Activated CD4-positive, alpha-beta memory T cell treated with anti-CD3 and anti-CD28 coated beads, Interleukin-2, amount 10 ng/mL, durations not matched to agents 7 days and 5 days (primary cell): ENCODE results near the gene GOLGA1. TPM values are rescaled to one million over a fixed set of nuclear protein-coding genes. Genes with fewer than 3 reads are reported as not detected.
A peak's percentile ranks its signal among the peaks of the same experiment; 100 is the strongest.
"Not testable (repeated sequence)": the region's sequence is repeated elsewhere in the genome, so short reads cannot be mapped to it uniquely, and the experiment has no call there.

Experiments
- CTCF ChIA-PET: fragments of 350-600 bp; sonication (Branson Sonifier 250); formaldehyde crosslinking; loops from one replicate; lab custom pipeline; 2021; ENCODE audit warnings: antibody characterized with exemption, inconsistent platforms; lab: Charles Lee
- POLR2A ChIA-PET: fragments of 350-600 bp; sonication (Branson Sonifier 250); formaldehyde crosslinking; loops from one replicate; lab custom pipeline; 2021; ENCODE audit warnings: antibody characterized with exemption; lab: Charles Lee
- DNase-seq: peaks from one replicate; pipeline ENCODE4 v3.0.0-alpha.2; 2020
- H3K27ac Mint-ChIP-seq: one replicate; pipeline ENCODE4 v1.8.0; 2021; ENCODE audit warnings: mild to moderate bottlenecking, mixed read lengths
- H3K27me3 Mint-ChIP-seq: one replicate; pipeline ENCODE4 v1.8.0; 2021; ENCODE audit warnings: mixed read lengths
- H3K36me3 Mint-ChIP-seq: one replicate; pipeline ENCODE4 v1.8.0; 2021; ENCODE audit warnings: low read depth, mixed read lengths
- H3K4me1 Mint-ChIP-seq: one replicate; pipeline ENCODE4 v1.8.0; 2021; ENCODE audit warnings: mixed read lengths
- H3K4me3 Mint-ChIP-seq: one replicate; pipeline ENCODE4 v1.8.0; 2021; ENCODE audit warnings: mild to moderate bottlenecking, mixed read lengths
- H3K9me3 Mint-ChIP-seq: one replicate; pipeline ENCODE4 v1.8.0; 2021; ENCODE audit warnings: mixed read lengths
- total RNA-seq, 2 experiments: library from RNA; stranded (reverse); gene quantifications; one replicate each; pipeline ENCODE4 v1.2.3, GENCODE V29; 2021

GOLGA1 gene
- 10 to 100 TPM; 18.0 to 19.7 TPM for total RNA-seq

GRCh38 chr9:124940894-124941678 lies at the start of gene GOLGA1:
TSS of gene GOLGA1 (minus strand) at chr9:124941083. CDS start at chr9:124938711, 2,372 bp downstream.
- ChIA-PET POLR2A (interaction anchor here (0.8 to 2.2 kb wide), 16 partner anchors 9 to 321 kb away, joined by 3 to 29 read pairs (median 7); partner anchors contain the start of genes ARPC5L, HSPA5, PPP6C and RPL35), CTCF (interaction anchor here (1.0 to 1.6 kb wide), 3 partner anchors 13 to 202 kb away, joined by 3 to 11 read pairs (median 4); partner anchors contain the start of gene SCAI)
- Mint-ChIP-seq H3K4me1 (peaks cover 31% of the 10 kb centered on the region), H3K9me3 (no peaks in the 10 kb centered on the region), H3K27me3 (no peaks in the 10 kb centered on the region), H3K4me3 (peak within 1 kb of the TSS; percentile 97), H3K36me3 (peaks cover 31% of the 10 kb centered on the region), H3K27ac (peak within 1 kb of the TSS; percentile 97)
- peak; percentile 94 for DNase-seq

GRCh38 chr9:124983698-124984097 lies 42.8 kb upstream of the GOLGA1 start:
- ChIA-PET POLR2A (no interaction called here), CTCF (no interaction called here)
- H3K36me3 Mint-ChIP-seq: peaks cover 3% of the 10 kb centered on the region
- no peaks in the 10 kb centered on the region for H3K27me3 Mint-ChIP-seq
- H3K27ac Mint-ChIP-seq: no peak overlapping the region
- H3K4me1 Mint-ChIP-seq: no peaks in the 10 kb centered on the region
- DNase-seq: no peak
- no peaks in the 10 kb centered on the region for H3K9me3 Mint-ChIP-seq
- H3K4me3 Mint-ChIP-seq: no peak overlapping the region

GRCh38 chr9:124980431-124980830 lies 39.5 kb upstream of the GOLGA1 start:
- CTCF ChIA-PET: interaction anchor here (1.5 kb wide), 1 partner anchor 11 kb away, joined by 4 read pairs; no protein-coding TSS in a partner anchor
- peaks cover 3% of the 10 kb centered on the region for H3K36me3 Mint-ChIP-seq
- no peaks in the 10 kb centered on the region for H3K4me1 Mint-ChIP-seq
- POLR2A ChIA-PET: no interaction called here
- no peak for DNase-seq
- no peak overlapping the region for H3K27ac Mint-ChIP-seq
- no peaks in the 10 kb centered on the region for H3K27me3 Mint-ChIP-seq
- H3K9me3 Mint-ChIP-seq: no peaks in the 10 kb centered on the region
- no peak overlapping the region for H3K4me3 Mint-ChIP-seq

GRCh38 chr9:124975131-124975530 lies 34.2 kb upstream of the GOLGA1 start:
- Mint-ChIP-seq H3K27ac (no peak overlapping the region), H3K9me3 (no peaks in the 10 kb centered on the region), H3K27me3 (no peaks in the 10 kb centered on the region), H3K36me3 (peaks cover 13% of the 10 kb centered on the region), H3K4me3 (no peak overlapping the region), H3K4me1 (peaks cover 3% of the 10 kb centered on the region)
- ChIA-PET CTCF (no interaction called here), POLR2A (no interaction called here)
- no peak for DNase-seq

- H3K9me3 Mint-ChIP-seq: no peaks in the 10 kb centered on the region
- peaks cover 3% of the 10 kb centered on the region for H3K4me1 Mint-ChIP-seq
- peaks cover 13% of the 10 kb centered on the region for H3K36me3 Mint-ChIP-seq
- no peak overlapping the region for H3K4me3 Mint-ChIP-seq
- H3K27me3 Mint-ChIP-seq: no peaks in the 10 kb centered on the region
- POLR2A ChIA-PET: no interaction called here
- DNase-seq: no peak
- CTCF ChIA-PET: interaction anchor here (0.7 kb wide), 1 partner anchor 209 kb away, joined by 4 read pairs; no protein-coding TSS in a partner anchor
- no peak overlapping the region for H3K27ac Mint-ChIP-seq
Measured at GRCh38 chr9:124973807-124974206, 32.9 kb upstream of the GOLGA1 start.

- Mint-ChIP-seq H3K27me3 (no peaks in the 10 kb centered on the region), H3K36me3 (peaks cover 13% of the 10 kb centered on the region), H3K4me3 (no peak overlapping the region), H3K4me1 (peaks cover 4% of the 10 kb centered on the region), H3K27ac (no peak overlapping the region), H3K9me3 (no peaks in the 10 kb centered on the region)
- DNase-seq: no peak
- CTCF ChIA-PET: no interaction called here
- POLR2A ChIA-PET: no interaction called here
Measured at GRCh38 chr9:124972241-124972770, 31.4 kb upstream of the GOLGA1 start.

- ChIA-PET CTCF (interaction anchor here (0.7 to 1.6 kb wide), 2 partner anchors 12 to 324 kb away, joined by 4 to 5 read pairs; no protein-coding TSS in a partner anchor), POLR2A (no interaction called here)
- Mint-ChIP-seq H3K27ac (no peak overlapping the region), H3K4me3 (no peak overlapping the region), H3K4me1 (peaks cover 22% of the 10 kb centered on the region), H3K36me3 (peaks cover 16% of the 10 kb centered on the region), H3K27me3 (no peaks in the 10 kb centered on the region), H3K9me3 (no peaks in the 10 kb centered on the region)
- no peak for DNase-seq
Measured at GRCh38 chr9:124969401-124969800, 28.5 kb upstream of the GOLGA1 start.

GRCh38 chr9:124968238-124968637 lies 27.4 kb upstream of the GOLGA1 start:
- ChIA-PET CTCF (no interaction called here), POLR2A (no interaction called here)
- H3K27me3 Mint-ChIP-seq: no peaks in the 10 kb centered on the region
- H3K4me1 Mint-ChIP-seq: peaks cover 29% of the 10 kb centered on the region
- DNase-seq: no peak
- H3K27ac Mint-ChIP-seq: no peak overlapping the region
- no peak overlapping the region for H3K4me3 Mint-ChIP-seq
- H3K9me3 Mint-ChIP-seq: no peaks in the 10 kb centered on the region
- H3K36me3 Mint-ChIP-seq: peaks cover 11% of the 10 kb centered on the region

GRCh38 chr9:124965775-124966568 lies 25.1 kb upstream of the GOLGA1 start:
- ChIA-PET CTCF (interaction anchor here (0.7 kb wide), 1 partner anchor 58 kb away, joined by 3 read pairs; no protein-coding TSS in a partner anchor), POLR2A (interaction anchor here (0.6 to 2.4 kb wide), 8 partner anchors 16 to 275 kb away, joined by 3 to 20 read pairs (median 4); partner anchors contain the start of genes ARPC5L, GOLGA1, HSPA5 and RPL35)
- not testable (repeated sequence) for H3K27me3 Mint-ChIP-seq, H3K4me3 Mint-ChIP-seq, H3K9me3 Mint-ChIP-seq, H3K36me3 Mint-ChIP-seq
- H3K4me1 Mint-ChIP-seq: peaks cover 28% of the 10 kb centered on the region
- peak overlapping the region; percentile 74 for H3K27ac Mint-ChIP-seq
- DNase-seq: peak; percentile 26

- no peaks in the 10 kb centered on the region for H3K9me3 Mint-ChIP-seq
- CTCF ChIA-PET: interaction anchor here (0.7 kb wide), 1 partner anchor 24 kb away, joined by 3 read pairs; no protein-coding TSS in a partner anchor
- no peak for DNase-seq
Measured at GRCh38 chr9:124964604-124965003, 23.7 kb upstream of the GOLGA1 start.

GRCh38 chr9:124964056-124964455 lies 23.2 kb upstream of the GOLGA1 start:
- Mint-ChIP-seq H3K4me3 (no peak overlapping the region), H3K4me1 (peaks cover 28% of the 10 kb centered on the region), H3K36me3 (peaks cover 3% of the 10 kb centered on the region), H3K27me3 (no peaks in the 10 kb centered on the region), H3K9me3 (no peaks in the 10 kb centered on the region), H3K27ac (no peak overlapping the region)
- POLR2A ChIA-PET: interaction anchor here (1.4 kb wide), 1 partner anchor 23 kb away, joined by 4 read pairs; the partner anchor contains the start of gene GOLGA1
- DNase-seq: no peak
- CTCF ChIA-PET: no interaction called here

More at GRCh38 chr9:124964604-124965003, 23.7 kb upstream of the GOLGA1 start:
- POLR2A ChIA-PET: interaction anchor here (1.4 to 2.2 kb wide), 2 partner anchors 23 to 94 kb away, joined by 4 to 8 read pairs; partner anchors contain the start of gene GOLGA1
- Mint-ChIP-seq H3K4me1 (peaks cover 28% of the 10 kb centered on the region), H3K27ac (peak overlapping the region; percentile 74), H3K36me3 (peaks cover 3% of the 10 kb centered on the region), H3K27me3 (no peaks in the 10 kb centered on the region), H3K4me3 (no peak overlapping the region)

GRCh38 chr9:124960409-124960752 lies 19.5 kb upstream of the GOLGA1 start:
- ChIA-PET POLR2A (interaction anchor here (0.8 to 1.8 kb wide), 2 partner anchors 8 to 142 kb away, joined by 3 to 4 read pairs; no protein-coding TSS in a partner anchor), CTCF (no interaction called here)
- Mint-ChIP-seq H3K4me3 (no peak overlapping the region), H3K4me1 (peaks cover 16% of the 10 kb centered on the region), H3K9me3 (no peaks in the 10 kb centered on the region), H3K27me3 (no peaks in the 10 kb centered on the region), H3K36me3 (peaks cover 3% of the 10 kb centered on the region), H3K27ac (no peak overlapping the region)
- no peak for DNase-seq
